HG03571 (cell line): ENCODE data around the gene TMEM9.

Experiments
- ATAC-seq: cut with Tn5 transposase; IDR thresholded peaks from one replicate; pipeline ENCODE4 v1.9.1; 2021; ENCODE audit not compliant: unreplicated experiment

TMEM9 gene

DNA sequence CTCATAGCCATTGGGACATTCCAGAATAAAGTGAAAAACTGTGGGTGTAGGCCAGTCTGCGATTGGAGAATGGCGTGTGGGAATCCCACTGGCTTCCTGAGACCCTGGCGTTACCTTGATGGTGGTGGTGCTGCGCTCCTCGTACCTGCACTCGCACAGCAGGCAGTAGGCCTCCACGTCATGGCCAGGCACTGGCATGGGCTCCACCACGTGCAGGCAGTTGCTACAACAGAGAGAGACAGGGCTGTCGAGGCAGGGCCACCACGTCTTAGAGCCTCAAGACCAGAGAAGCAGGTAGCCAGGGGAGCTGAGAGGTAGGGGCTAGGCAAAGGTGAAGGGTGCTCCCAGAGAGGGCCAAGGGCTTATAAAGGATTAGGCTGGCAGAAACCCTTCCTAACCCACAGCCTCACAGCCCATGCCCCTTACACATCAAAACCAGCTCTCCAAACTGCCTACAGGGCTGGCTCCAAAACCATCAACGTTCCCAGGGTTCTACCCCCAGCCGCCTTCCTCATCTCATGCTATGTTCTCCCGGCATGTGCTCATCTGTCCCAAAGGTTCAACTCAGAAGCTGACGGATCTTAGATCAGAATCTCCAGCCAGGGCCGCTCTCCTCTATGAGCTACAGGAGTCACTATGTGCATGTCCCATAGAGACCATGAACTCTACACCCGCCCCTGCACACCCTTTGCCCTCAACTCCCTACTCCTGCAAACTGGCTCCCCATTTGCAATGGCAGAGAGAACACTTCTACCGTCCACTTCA, 7.5 kb downstream of the TMEM9 start:
- no peak for ATAC-seq

DNA sequence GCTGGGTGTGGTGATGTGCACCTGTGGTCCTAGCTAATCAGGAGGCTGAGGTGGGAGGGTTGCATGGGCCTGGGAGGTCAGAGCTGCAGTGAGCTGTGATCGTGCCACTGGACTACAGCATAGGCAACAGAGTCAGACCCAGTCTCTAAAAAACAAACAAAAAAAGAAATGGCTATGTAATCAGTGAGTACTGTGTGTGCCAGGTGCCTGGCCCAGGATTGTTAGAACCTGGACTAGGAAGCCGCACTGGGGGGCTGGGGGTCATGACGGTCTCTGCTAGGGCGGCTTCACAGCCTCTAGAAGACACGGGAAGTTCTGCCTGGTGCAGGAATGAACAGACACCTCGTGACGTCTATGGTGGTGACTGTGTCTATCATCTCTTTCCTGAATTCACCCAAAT, 8.5 kb downstream of the TMEM9 start:
- ATAC-seq = no peak

DNA sequence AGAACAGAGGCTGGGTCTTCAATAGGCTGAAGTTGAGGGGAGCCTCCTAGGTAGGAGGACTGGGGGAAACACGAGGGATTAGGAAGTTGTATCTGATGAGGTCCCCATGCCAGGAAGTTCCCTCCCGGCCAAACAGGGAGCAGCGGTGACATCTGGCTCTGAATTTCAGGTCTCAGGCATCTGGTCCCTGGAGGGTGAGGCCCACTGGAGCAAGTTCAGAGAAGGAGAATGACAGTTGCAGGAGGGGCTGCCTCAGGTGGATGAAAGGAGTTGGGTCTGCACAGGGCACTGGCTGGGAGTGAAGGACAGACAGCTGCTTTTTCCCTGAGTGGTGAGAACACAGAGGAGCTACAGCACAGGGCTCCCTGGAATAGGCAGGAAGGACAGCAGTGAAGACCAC, 9.1 kb downstream of the TMEM9 start:
- ATAC-seq = no peak

DNA sequence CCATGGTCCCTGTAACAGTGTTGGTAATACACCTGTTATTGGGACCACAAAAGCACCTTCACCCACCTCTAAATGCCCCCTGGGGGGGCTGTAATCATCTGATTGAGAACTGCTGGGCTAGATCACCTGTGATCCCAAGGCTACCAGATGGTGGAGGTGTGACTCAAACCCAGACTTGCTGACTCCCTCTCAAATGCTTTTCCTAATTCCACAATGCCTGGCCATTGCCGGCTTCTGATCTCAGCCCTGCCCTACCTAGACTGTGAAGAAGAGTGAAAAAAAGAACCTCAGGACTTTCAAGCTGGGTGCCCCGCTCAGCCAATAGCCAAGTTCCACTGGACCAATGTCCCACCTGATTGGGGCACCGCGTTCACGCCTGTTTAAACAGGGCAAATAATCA, 9.6 kb downstream of the TMEM9 start:
- ATAC-seq = no peak

DNA sequence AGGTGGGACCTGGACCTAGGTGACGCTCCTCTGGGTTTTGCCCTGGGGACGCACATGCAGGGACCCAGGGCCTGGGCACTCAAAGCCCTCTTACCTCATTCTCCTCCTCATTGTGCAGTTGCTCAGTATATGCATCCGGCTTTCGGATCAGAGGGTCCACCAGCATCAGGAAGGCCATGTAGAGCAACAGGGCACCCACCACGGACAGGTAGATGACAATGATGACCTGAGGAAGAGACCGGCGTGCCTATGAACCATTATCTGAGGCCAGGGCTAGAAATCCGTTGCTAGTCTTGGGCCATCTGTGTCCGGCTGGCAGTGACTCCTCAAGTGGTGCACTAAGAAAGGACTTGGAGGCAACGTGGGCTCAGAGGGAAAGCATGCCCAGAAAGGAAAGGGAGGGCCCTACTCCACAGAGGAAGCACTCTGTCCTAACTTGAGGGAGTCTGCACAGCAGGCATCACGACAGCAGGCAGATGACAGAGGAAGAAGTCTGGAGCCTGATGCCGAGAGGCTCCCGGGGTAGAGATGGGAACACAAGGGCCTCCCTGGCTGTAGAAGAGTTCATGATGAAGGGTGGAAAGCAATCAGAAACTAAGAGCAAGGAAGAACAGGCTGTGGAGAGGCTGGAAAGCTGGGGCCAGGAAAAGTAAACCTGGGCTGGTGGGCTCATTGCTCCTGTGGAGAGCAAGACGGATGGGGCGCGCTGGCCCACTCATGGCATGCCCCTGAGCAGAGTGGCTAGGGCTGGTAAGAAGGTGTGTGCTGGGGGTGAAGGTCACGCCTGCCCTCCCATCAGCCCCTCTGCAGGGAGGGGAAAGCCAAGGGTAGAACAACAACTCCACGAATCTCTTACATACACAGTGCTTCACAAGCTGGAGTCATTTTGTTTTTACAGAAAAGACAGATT, 10.3 kb downstream of the TMEM9 start:
- no peak for ATAC-seq

DNA sequence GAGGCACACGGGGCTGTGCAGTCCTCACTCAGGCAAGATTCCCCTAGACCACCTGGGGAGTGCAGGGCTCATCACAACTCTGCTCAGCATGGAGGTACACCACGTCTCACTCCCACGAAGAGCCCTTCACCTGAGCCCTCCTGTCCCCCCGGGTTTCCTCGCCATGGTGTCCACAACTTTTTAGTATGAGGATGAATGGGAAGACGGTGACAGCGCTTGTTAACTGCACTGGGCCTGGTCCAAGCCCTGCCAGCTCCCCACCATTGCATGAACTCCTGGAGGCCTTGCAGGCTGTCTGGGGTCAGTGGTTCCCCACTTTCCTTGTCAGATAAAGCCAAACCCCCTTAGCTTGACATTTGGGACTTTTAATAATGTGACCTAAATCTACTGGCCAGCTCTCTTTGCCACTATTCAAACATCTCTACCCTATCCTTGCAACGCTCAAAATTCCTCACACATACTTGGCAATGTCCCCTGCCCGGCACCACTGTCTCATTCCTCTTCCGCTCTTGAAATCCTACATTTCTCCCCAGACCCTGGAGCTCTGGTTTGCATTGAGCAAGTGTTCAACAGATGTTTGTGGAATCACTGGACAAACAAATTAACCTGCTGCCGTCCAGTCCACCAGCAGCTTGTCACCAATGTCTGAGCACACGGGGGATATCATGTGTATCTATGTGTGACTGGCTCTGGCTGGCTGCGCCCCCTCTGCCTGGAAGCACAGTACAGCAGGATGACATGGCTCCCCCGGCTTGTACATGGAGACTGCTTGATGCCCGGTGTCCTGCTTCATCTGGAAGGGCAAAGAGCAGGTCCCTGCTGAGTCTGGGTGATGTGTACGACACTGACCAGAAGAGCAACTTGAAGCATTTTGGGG, 11.2 kb downstream of the TMEM9 start:
- no peak for ATAC-seq

DNA sequence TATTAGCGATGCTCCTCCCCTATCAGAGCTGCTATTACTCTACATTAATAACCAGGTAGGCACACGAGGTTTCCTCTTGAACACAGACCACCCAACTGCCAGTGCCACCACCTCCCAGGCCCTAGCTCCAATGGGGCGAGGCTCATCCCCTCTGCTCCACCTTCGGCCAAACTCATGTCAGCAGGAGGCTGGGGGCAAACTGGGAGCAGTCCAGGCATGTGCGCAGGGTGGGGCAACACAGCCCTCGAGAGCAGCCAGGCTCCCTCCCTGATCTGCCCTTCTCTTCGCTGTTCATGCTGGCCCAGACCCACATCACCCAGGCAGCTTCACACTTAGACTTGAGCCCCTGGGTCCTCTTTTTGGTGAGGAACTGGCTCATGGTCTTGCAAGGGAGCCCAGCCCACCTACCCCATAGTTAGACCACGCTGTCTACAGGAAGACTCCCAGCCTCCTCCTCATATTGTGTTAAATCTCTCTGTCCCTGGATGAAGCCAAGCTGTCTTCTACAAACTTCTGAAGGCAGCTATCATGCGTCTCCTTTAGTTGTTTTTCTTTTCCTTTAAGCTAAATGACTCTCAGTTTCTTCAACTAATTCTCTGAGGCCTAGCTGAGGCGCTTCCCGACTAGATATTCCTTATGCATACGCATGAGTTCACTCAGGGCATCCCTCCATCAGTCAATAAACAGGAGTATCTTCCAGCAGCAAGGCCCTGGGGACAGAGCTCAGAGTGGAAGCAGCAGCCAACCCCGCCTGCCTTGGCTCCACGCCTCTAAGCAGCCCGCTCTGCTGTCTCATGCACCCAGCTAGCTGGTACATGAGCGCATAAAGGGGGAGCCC, 12.0 kb downstream of the TMEM9 start:
- ATAC-seq = no peak

DNA sequence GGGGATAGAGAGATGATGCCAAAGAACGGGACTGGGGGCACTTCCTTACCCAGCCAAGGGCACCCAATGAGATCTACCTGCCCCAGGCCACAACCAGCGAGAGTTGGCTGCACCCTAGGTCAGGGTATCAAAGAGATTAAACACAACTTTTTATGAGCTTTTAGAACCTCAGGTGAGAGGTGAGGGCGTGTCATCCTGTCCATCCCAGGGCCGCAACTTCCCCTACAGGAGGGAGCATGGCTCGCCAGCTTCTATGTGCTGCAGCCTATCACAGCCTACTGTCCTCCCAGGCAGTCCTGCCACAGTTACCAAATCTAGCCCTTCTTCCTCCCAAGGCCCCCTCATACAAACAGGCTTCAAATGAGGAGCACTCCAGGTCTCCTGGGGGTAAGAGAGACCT, 12.9 kb downstream of the TMEM9 start:
- no peak for ATAC-seq

DNA sequence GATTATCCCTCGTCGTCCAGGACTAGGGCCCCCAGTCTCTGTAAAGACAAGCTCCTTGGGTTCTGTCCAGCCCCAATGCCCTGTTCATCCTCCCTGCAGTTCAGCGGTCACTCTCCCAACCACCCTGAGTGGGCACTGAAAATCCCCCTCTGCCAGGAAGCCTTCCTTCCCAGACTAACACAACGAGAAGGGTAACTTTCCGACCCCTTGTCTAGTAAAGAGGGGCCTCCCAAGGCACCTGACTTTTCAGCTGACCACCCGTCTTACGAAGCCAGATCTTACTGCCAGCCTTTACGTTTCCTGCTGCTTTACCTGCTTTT, 13.4 kb downstream of the TMEM9 start:
- no peak for ATAC-seq

DNA sequence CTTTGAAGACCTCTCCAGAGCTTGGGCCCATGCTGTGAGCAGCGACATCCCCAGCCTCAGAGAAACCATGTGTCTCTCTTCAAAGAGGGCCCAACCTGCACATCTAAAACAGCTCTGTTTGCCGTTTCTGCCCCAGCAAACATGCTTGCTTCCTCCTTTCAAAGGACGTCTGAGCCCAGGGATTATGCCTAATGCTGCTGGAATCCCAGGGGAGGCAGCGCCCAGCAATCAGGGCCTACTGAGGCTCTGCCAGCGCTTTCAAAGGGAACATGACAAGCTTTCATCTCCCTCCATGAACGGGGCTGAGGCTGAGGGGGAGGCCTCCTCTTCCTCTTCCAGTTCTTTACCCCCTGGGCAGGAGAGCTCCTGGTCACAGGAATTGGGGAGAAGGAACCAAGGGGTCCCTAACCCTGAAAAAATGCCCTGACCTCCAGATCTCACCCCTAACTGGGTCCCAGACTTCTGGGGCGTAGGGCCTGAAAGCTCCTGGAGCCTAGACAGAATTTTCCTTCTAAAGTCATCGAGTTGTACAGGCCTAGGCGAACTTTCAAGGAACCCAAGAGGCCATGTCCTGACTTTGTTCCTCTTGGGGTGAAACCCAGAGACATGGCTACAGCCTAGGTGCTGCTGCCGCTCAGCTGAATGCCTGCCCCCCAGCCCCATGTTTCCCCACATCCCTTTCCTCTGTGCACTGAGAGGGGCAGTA, 13.9 kb downstream of the TMEM9 start:
- no peak for ATAC-seq

DNA sequence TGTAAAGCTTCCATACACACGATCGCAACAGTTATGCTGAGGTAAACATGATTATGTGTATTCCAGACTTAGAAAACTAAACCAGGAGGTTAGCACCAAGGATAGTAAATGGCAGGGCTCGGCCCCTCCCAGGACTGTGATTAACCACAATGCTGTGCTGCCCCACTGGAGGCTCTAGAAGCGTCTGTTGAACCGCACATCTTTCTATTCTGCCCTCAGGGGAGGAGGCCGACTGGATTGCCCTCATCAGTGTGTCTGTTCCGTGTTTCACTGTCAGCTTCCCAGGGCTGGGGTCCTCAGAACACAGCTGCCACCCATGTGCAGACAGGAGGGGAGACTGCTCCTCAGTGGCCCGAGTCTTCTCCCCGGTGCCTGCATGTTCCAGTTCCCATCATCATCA, 14.5 kb downstream of the TMEM9 start:
- no peak for ATAC-seq

DNA sequence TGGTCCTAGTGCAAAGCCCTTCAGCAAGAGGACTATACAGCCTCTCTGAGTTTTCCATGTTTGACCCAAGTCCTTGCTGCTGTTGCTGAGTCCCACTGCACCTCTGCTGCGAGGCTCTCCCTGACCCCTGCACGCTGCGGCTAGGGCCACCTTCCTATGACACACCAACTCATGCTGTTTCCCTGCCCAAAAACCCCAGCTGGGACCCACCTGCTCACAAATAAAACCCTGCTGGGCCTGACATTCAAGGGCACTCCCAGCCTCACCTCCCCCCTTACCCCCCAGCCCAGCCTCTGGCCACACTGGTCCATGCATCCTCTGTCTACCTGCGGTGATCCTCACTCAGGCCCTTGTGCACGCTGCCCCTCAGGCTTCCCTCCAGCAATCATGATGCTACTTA, 15.0 kb downstream of the TMEM9 start:
- no peak for ATAC-seq

DNA sequence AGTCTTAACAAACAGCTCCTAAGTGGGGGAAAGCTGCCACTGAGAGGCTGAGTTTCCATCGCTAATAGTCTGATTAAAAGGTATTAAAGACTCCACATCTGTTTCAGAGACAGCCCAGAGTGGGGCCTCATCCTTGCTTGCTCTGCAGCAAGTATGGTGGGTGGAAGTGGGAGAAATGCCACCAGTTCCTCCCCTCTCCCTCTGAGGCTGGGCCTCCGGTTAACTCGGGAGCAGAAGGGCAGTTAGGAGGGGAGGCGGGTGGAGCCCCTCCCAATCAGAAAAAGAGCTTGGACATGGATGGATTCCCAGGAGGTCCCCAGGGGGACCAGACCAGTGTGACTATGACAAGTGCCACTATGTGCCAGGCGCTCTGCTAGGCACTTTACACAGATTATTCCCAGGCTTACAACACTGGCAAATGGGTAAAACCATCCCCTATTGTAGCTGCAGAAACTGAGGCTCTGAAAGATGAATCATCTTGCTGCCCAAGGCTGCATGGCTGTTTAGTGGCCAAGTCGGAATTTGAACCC, 15.9 kb downstream of the TMEM9 start:
- no peak for ATAC-seq

DNA sequence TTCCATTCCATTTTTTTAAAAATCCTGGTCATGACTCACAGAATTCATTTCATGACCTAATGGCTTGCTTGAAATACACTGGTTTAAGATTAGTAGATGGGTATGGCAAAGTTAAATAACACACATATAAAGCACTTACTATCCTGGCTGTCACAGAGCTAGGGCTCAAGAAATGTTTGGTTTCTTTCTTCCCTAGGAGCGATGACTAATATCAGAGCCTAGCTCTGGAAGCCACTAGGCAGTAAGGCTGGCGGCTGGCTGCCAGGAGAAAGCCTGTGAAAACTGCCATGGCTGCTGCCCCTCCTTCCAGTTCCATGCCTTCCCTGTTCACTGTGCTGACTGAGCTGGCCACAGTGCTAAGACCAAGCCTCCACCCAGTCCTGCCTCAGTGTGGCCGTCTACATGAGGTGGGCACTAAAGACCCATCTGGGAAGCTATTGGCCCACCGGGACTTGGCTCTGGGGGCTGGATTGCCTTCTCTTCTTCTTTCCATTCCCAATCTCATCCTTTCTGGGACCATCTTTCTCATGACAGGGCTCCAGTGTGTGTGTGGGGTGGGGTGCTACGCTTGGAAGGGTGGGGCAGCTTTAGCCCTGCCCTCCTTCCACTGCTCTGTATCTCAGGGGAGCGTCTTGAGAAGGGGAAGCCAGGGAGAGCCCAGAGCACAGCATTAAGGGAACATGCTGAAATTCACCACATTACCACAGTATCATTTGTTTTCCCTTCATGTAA, 16.5 kb downstream of the TMEM9 start:
- ATAC-seq = no peak

DNA sequence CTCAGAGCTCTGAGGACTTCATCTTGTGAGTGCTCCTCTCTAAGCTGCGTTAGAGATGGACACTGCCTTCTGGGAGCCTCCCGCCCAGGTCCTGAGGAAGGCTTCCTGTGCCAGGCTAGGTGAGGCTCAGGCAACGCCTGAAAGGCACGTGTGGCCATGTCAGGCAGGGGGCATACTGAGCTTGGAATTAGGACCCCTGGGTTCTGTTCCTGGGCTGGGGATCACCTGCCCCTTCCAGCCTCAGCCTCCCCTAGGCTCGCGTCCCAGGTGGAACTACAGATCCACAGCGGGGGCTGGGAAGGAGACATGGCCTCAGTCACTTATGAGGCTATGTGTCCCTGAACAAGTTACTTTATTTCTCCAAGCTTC, 17.3 kb downstream of the TMEM9 start:
- no peak for ATAC-seq

DNA sequence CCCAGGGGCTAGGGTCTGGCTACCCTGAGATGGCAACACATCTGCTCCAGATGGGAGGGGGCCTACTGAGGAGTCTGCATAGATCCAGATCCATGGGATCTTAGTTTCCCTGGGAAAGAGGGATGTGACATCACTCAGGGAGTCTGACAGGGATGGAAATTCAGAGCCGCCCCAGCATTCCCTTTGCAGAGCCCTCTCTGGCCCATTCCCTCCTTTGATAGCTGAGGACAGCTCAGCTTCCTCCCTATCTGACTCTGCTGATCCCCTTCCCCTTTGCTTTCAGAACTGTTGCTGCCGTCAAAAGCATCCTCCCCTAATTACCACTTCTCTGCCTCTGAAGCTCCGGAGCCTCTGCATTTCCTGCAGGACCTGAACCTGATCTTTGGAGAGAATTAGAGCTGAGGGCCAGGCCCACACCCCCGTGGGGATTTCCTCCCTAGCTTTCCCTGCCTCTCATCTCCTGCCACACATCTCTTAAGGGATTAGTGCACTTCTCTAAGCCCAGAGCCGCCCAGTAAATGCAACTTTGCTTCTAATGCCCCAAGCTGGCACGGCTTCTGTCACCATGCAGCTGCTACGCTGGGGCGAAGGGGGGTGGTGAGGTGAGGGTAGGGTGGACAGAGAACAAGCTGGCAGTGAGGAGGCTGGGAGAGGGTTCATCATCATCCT, 17.8 kb downstream of the TMEM9 start:
- no peak for ATAC-seq

DNA sequence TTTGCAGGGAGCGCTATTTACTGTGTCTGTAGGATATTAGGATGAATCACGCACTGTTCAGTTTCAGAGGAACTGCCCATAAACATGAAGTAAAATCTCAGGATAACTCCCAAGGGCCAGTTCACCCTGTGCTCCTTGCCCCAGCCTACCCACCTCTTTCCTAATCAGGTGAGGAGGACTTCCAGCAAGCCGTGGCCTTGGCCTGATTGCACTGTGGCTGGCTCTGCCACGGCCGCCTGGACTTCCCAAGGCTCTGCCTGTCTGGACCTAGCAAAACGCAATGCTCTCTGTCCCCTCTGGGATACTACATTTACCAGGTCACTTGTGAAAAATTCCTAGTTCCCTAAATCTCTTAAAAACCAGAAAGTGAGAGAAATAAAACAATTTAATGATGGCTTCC, 19.9 kb downstream of the TMEM9 start:
- ATAC-seq = no peak

DNA sequence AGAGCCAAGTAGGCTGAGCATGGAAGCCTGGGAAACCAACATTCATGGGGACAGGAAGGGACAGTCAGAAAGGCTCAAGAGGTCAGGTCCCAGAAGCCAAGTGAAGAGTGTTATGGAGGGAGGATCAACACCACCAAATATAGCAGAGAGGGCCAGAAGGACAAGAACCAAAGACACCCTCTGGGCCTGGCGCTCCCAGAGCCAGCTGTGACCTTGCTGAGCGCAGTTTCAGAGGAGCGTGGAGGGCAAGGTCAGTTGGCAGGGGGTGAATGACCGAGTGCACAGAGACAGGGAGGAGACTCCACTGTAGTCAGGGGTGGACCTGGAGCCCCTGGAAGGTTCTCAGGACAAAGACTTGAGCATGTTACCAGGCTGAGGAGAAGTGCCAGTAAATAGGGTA, 22.9 kb downstream of the TMEM9 start:
- ATAC-seq = no peak

DNA sequence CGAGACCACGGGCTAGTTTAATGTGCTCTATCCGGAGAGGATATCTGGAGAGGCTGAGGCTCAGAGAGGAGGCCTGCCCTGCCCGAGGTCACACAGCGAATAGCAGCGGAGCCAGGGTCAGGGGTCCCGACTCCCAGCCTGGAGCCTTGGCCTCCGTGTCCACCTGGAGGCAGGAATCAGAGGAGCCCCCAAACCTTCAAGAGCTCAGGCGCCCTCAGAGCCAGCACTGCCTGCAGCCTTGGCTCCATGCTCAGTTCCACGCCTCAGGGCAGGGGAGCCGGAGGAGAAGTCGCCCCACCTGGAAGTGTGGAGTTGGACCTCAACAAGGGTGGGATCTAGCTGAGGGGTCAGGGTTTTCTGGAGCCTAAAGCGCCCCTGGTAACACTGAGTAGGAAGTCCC, 25.3 kb downstream of the TMEM9 start:
- ATAC-seq = no peak
